Activated B cell treated with CpG ODN at 0.5 μM for 24 hours (primary cell): Measurements from ENCODE around the gene B3GNT2. TPM values are rescaled to one million over a fixed set of nuclear protein-coding genes. Genes with fewer than 3 reads are reported as not detected.
"Not testable (repeated sequence)": the region's sequence is repeated elsewhere in the genome, so short reads cannot be mapped to it uniquely, and the experiment has no call there.

Source experiments
- ATAC-seq: fragments of 200-7000 bp; cut with Tn5 transposase; one replicate; pipeline ENCODE4 v1.10.0; 2021; ENCODE audit warnings: low read depth, mild to moderate bottlenecking, moderate library complexity
- CTCF ChIA-PET: fragments of 350-600 bp; sonication (Branson Sonifier 250); formaldehyde crosslinking; loops from one replicate; lab custom pipeline; 2021; ENCODE audit warnings: antibody characterized with exemption; lab: Charles Lee
- POLR2A ChIA-PET: fragments of 350-600 bp; sonication (Branson Sonifier 250); formaldehyde crosslinking; loops from one replicate; lab custom pipeline; 2021; ENCODE audit warnings: antibody characterized with exemption; lab: Charles Lee
- DNase-seq: peaks from one replicate; pipeline ENCODE4 v3.0.0; 2022
- H3K27ac Mint-ChIP-seq: one replicate; pipeline ENCODE4 v1.8.0; 2020; ENCODE audit warnings: mixed read lengths
- H3K27me3 Mint-ChIP-seq: one replicate; pipeline ENCODE4 v1.8.0; 2021; ENCODE audit warnings: mixed read lengths
- H3K36me3 Mint-ChIP-seq: one replicate; pipeline ENCODE4 v1.8.0; 2021; ENCODE audit warnings: low read depth, mixed read lengths
- H3K4me1 Mint-ChIP-seq: one replicate; pipeline ENCODE4 v1.8.0; 2021; ENCODE audit warnings: mixed read lengths
- H3K4me3 Mint-ChIP-seq: one replicate; pipeline ENCODE4 v1.8.0; 2020; ENCODE audit warnings: mild to moderate bottlenecking, mixed read lengths
- H3K9me3 Mint-ChIP-seq: one replicate; pipeline ENCODE4 v1.8.0; 2020; ENCODE audit warnings: mixed read lengths
- intact Hi-C: fragments of 100-400 bp; cut with micrococcal nuclease; formaldehyde crosslinking; loops from one replicate; pipeline ENCODE4 v1.15.1; 2024
- total RNA-seq: library from RNA; stranded (reverse); gene quantifications from 2 replicates; pipeline ENCODE4 v1.2.3, GENCODE V29; 2022
- TF ChIP-seq, protein P1 (sequence below): fragments of 200-600 bp; IDR thresholded peaks from one replicate; pipeline ENCODE4 v1.8.0; 2022; ENCODE audit warnings: antibody characterized with exemption, mild to moderate bottlenecking

The B3GNT2 gene
- total RNA-seq, 1 donor from 2014 or later: 34.9 TPM

DNA sequence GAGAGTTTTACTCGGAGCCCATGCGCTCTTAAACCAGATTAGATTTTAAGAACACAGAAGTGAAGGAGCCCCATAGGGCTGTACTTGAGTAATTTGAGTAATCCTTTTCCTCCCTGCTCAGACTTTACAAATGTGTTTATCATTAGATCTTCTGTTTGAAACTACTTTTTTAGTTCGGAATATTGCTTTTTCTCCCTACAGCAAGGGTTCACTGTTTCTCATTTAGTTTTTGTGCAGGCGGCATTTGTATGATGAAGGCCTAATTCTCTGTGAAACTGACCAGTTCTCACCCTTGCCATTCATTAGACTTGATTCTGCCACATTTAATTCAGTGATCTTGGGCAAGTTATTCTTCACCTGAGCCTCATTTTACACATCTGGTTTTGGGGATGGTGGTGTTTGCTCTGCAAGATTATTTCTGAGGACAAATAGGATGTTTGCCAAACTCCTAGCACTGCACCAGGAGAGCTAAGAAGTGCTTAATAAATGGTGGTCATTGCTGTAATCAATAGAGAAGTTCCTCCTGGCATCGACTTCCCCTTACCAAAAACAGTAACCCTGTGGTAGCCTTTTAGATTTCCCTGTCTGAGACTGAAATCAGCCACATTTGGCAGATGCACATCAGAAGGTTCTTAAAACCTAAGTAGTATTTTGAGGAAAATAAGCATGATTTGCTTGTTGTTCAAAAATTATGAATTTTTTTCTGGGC lies 2.2 kb downstream of the B3GNT2 start:
- TF ChIP-seq, protein P1, sequence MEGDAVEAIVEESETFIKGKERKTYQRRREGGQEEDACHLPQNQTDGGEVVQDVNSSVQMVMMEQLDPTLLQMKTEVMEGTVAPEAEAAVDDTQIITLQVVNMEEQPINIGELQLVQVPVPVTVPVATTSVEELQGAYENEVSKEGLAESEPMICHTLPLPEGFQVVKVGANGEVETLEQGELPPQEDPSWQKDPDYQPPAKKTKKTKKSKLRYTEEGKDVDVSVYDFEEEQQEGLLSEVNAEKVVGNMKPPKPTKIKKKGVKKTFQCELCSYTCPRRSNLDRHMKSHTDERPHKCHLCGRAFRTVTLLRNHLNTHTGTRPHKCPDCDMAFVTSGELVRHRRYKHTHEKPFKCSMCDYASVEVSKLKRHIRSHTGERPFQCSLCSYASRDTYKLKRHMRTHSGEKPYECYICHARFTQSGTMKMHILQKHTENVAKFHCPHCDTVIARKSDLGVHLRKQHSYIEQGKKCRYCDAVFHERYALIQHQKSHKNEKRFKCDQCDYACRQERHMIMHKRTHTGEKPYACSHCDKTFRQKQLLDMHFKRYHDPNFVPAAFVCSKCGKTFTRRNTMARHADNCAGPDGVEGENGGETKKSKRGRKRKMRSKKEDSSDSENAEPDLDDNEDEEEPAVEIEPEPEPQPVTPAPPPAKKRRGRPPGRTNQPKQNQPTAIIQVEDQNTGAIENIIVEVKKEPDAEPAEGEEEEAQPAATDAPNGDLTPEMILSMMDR: no peak
- no peaks in the 10 kb centered on the region for H3K9me3 Mint-ChIP-seq
- H3K27ac Mint-ChIP-seq: peak overlapping the region; percentile 85
- no peak for DNase-seq
- ChIA-PET POLR2A (interaction anchor here (1.0 to 1.4 kb wide), 4 partner anchors 133 to 204 kb away, joined by 3 to 4 read pairs (median 3); no protein-coding TSS in a partner anchor), CTCF (interaction anchor here (1.1 to 1.4 kb wide), 2 partner anchors 98 to 204 kb away, joined by 3 to 5 read pairs; no protein-coding TSS in a partner anchor)
- intact Hi-C loops: loop anchor here (1.0 to 10.0 kb wide), 12 partner anchors 7 to 1647 kb away; partner anchors contain the start of genes COMMD1, EHBP1, MDH1 and UGP2
- H3K4me1 Mint-ChIP-seq: peaks cover 62% of the 10 kb centered on the region
- peak overlapping the region; percentile 92 for H3K4me3 Mint-ChIP-seq
- H3K36me3 Mint-ChIP-seq: peaks cover 5% of the 10 kb centered on the region
- ATAC-seq: no peak
- no peaks in the 10 kb centered on the region for H3K27me3 Mint-ChIP-seq

DNA sequence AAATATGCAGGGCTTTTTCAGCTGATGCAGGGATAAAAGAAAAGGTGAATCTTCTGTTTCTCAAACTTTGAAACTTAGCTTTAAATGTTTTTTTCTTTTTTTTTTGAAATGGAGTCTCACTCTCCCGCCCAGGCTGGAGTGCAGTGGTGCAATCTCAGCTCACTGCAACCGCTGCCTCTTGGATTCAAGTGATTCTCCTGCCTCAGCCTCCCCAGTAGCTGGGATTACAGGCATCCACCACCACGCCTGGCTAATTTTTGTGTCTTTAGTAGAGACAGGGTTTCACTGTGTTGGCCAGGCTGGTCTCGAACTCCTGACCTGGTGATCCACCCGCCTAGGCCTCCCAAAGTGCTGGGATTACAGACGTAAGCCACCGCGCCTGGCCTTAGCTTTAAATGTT lies 2.9 kb downstream of the B3GNT2 start:
- intact Hi-C loops: loop anchor here (5.0 to 10.0 kb wide), 3 partner anchors 72 to 1646 kb away; partner anchors contain the start of genes COMMD1 and UGP2
- H3K9me3 Mint-ChIP-seq, H3K27me3 Mint-ChIP-seq, DNase-seq, H3K27ac Mint-ChIP-seq, CTCF ChIA-PET, ATAC-seq, H3K36me3 Mint-ChIP-seq: not testable (repeated sequence)
- Mint-ChIP-seq H3K4me1 (peaks cover 70% of the 10 kb centered on the region), H3K4me3 (peak overlapping the region; percentile 92)
- POLR2A ChIA-PET: interaction anchor here (1.0 to 1.4 kb wide), 2 partner anchors 137 to 204 kb away, joined by 3 read pairs; no protein-coding TSS in a partner anchor

GRCh38 chr2:62199392-62200125 lies 3.6 kb downstream of the B3GNT2 start:
- ChIA-PET POLR2A (interaction anchor here (1.4 kb wide), 1 partner anchor 138 kb away, joined by 3 read pairs; no protein-coding TSS in a partner anchor), CTCF (no interaction called here)
- no peaks in the 10 kb centered on the region for H3K27me3 Mint-ChIP-seq
- H3K36me3 Mint-ChIP-seq: peaks cover 6% of the 10 kb centered on the region
- no peak for ATAC-seq
- H3K27ac Mint-ChIP-seq: peak overlapping the region; percentile 71
- TF ChIP-seq, protein P1: no peak
- H3K4me3 Mint-ChIP-seq: peak overlapping the region; percentile 50
- DNase-seq: no peak
- H3K9me3 Mint-ChIP-seq: no peaks in the 10 kb centered on the region
- intact Hi-C loops: loop anchor here (1.0 to 10.0 kb wide), 4 partner anchors 72 to 1645 kb away; partner anchors contain the start of genes COMMD1 and UGP2
- H3K4me1 Mint-ChIP-seq: peaks cover 72% of the 10 kb centered on the region

DNA sequence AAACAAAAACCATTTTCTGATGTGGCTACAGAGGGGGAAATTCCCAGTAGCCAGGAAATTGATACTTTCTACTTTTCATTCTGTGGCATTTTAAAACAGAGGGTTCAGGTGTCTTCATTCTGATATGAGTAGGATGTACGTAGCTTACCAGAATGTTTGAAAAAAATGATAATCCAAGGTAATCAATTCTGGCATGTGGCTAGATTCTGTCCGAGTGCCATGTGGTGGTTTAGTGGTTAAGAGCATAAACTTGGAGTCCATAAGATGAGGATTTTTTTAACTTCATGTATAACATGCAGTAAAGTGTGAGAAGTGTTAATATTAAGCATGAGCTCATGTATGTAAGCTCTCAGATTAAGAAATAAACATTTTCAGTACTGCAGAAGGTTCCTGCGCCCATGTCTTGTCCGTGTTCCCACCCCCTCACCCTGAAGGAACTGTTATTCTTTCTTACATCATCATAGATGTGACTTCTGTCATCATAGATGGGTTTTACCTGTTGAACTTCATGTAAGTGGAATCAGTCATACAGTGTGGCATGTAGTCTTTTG lies 4.5 kb downstream of the B3GNT2 start:
- TF ChIP-seq, protein P1: no peak
- CTCF ChIA-PET: interaction anchor here (1.0 to 1.6 kb wide), 3 partner anchors 9 to 207 kb away, joined by 4 to 5 read pairs (median 4); no protein-coding TSS in a partner anchor
- H3K4me3 Mint-ChIP-seq: peak overlapping the region; percentile 50
- H3K4me1 Mint-ChIP-seq: peaks cover 73% of the 10 kb centered on the region
- H3K9me3 Mint-ChIP-seq: no peaks in the 10 kb centered on the region
- H3K27ac Mint-ChIP-seq: peak overlapping the region; percentile 57
- no peak for DNase-seq
- no peaks in the 10 kb centered on the region for H3K27me3 Mint-ChIP-seq
- no peak for ATAC-seq
- POLR2A ChIA-PET: interaction anchor here (0.5 to 0.6 kb wide), 2 partner anchors 145 to 151 kb away, joined by 4 to 7 read pairs; no protein-coding TSS in a partner anchor
- H3K36me3 Mint-ChIP-seq: peaks cover 9% of the 10 kb centered on the region
- intact Hi-C loops: loop anchor here (1.0 kb wide), 1 partner anchor 212 kb away; no protein-coding TSS in a partner anchor

DNA sequence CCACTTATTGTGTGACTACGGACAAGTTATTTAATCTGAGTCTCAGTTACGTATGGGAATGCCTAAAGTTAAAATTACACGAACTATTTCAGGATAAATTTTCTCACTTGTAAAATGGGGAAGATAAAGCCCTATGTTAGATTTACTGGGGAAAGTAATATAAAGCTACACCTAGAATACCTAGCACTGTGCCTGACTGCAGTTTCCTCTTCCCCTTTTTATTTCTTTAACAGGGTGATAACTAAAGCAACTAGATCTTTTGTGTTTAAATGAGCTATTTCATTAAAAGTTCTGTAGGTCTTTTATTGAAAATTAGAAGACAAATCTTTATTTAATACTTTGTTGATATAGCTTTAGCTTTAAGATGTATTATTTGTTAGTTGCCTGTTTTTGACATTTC lies 5.0 kb downstream of the B3GNT2 start:
- intact Hi-C loops: loop anchor here (1.0 kb wide), 1 partner anchor 211 kb away; no protein-coding TSS in a partner anchor
- peak overlapping the region; percentile 50 for H3K4me3 Mint-ChIP-seq
- ChIA-PET CTCF (interaction anchor here (1.0 to 1.6 kb wide), 3 partner anchors 9 to 208 kb away, joined by 4 to 5 read pairs (median 4); no protein-coding TSS in a partner anchor), POLR2A (interaction anchor here (0.5 to 0.7 kb wide), 4 partner anchors 101 to 175 kb away, joined by 3 to 7 read pairs (median 4); no protein-coding TSS in a partner anchor)
- peaks cover 75% of the 10 kb centered on the region for H3K4me1 Mint-ChIP-seq
- DNase-seq (no peak), ATAC-seq (no peak)
- H3K27me3 Mint-ChIP-seq: no peaks in the 10 kb centered on the region
- H3K27ac Mint-ChIP-seq: peak overlapping the region; percentile 57
- TF ChIP-seq, protein P1: no peak
- no peaks in the 10 kb centered on the region for H3K9me3 Mint-ChIP-seq
- H3K36me3 Mint-ChIP-seq: peaks cover 9% of the 10 kb centered on the region
